H9 (cell line): ENCODE measurements around the gene TBC1D19. TPM values are rescaled to one million over a fixed set of nuclear protein-coding genes. Genes with fewer than 3 reads are reported as not detected.

Experiments
- DNase-seq: peaks from one replicate; pipeline ENCODE4 v3.0.0-alpha.2; 2017
- H2AFZ ChIP-seq: one replicate; pipeline ENCODE4 v1.6.1; 2013; ENCODE audit warnings: mild to moderate bottlenecking, low read length, control low read depth, moderate library complexity
- H2AK5ac ChIP-seq: 2 replicates; pipeline ENCODE4 v1.6.1; 2013; ENCODE audit warnings: low read length, control low read depth, mixed read lengths; ENCODE audit not compliant: insufficient read length
- H2BK120ac ChIP-seq: one replicate; pipeline ENCODE4 v1.6.1; 2013; ENCODE audit warnings: low read depth, mild to moderate bottlenecking, low read length, control low read depth, inconsistent platforms; ENCODE audit not compliant: poor library complexity, severe bottlenecking
- H2BK12ac ChIP-seq: 2 replicates; pipeline ENCODE4 v1.6.1; 2013; ENCODE audit warnings: low read length, control low read depth, mixed read lengths, low read depth; ENCODE audit not compliant: insufficient read length
- H2BK15ac ChIP-seq: 2 replicates; pipeline ENCODE4 v1.6.1; 2013; ENCODE audit warnings: low read depth, low read length, control low read depth
- H2BK20ac ChIP-seq: one replicate; pipeline ENCODE4 v1.6.1; 2013; ENCODE audit warnings: low read depth, mild to moderate bottlenecking, low read length, control low read depth, inconsistent platforms; ENCODE audit not compliant: poor library complexity, severe bottlenecking
- H2BK5ac ChIP-seq: 2 replicates; pipeline ENCODE4 v1.6.1; 2013; ENCODE audit warnings: low read length, control low read depth, mixed read lengths; ENCODE audit not compliant: insufficient read length
- H3K14ac ChIP-seq: 2 replicates; pipeline ENCODE4 v1.6.1; 2013; ENCODE audit warnings: low read length, control low read depth; ENCODE audit not compliant: insufficient read depth
- H3K18ac ChIP-seq: 2 replicates; pipeline ENCODE4 v1.6.1; 2013; ENCODE audit warnings: low read depth, mild to moderate bottlenecking, mixed read lengths, low read length, control low read depth; ENCODE audit not compliant: insufficient read length
- H3K23ac ChIP-seq: 2 replicates; pipeline ENCODE4 v1.6.1; 2013; ENCODE audit warnings: low read length, control low read depth, mixed read lengths, low read depth; ENCODE audit not compliant: insufficient read length
- H3K23me2 ChIP-seq: 2 replicates; pipeline ENCODE4 v1.6.1; 2013; ENCODE audit warnings: low read depth, mild to moderate bottlenecking, mixed read lengths, low read length, control low read depth; ENCODE audit not compliant: insufficient read length, poor library complexity, severe bottlenecking
- H3K27ac ChIP-seq: 2 replicates; pipeline ENCODE4 v1.5.1; 2013; ENCODE audit warnings: low read length, control low read depth, mixed read lengths, low read depth; ENCODE audit not compliant: insufficient read length
- H3K27me3 ChIP-seq: 2 replicates; pipeline ENCODE4 v1.6.1; 2013; ENCODE audit warnings: low read length, control low read depth, inconsistent platforms; ENCODE audit not compliant: insufficient read depth
- H3K4ac ChIP-seq: 2 replicates; pipeline ENCODE4 v1.6.1; 2013; ENCODE audit warnings: low read depth, mild to moderate bottlenecking, control low read depth, inconsistent platforms, low read length, moderate library complexity
- H3K4me1 ChIP-seq: 2 replicates; pipeline ENCODE4 v1.6.1; 2013; ENCODE audit warnings: low read length, control low read depth, inconsistent platforms; ENCODE audit not compliant: insufficient read depth
- H3K4me2 ChIP-seq: 2 replicates; pipeline ENCODE4 v1.6.1; 2013; ENCODE audit warnings: low read length, control low read depth, mixed read lengths; ENCODE audit not compliant: insufficient read length, insufficient read depth
- H3K56ac ChIP-seq: 2 replicates; pipeline ENCODE4 v1.6.1; 2013; ENCODE audit warnings: low read depth, mild to moderate bottlenecking, mixed read lengths, low read length, control low read depth; ENCODE audit not compliant: insufficient read length
- H3K79me1 ChIP-seq: 2 replicates; pipeline ENCODE4 v1.6.1; 2013; ENCODE audit warnings: low read depth, mild to moderate bottlenecking, moderate library complexity, low read length, control low read depth, inconsistent platforms; ENCODE audit not compliant: insufficient read depth, poor library complexity, severe bottlenecking
- H3K79me2 ChIP-seq: 2 replicates; pipeline ENCODE4 v1.6.1; 2013; ENCODE audit warnings: low read length, control low read depth, inconsistent platforms; ENCODE audit not compliant: insufficient read depth
- H3K9ac ChIP-seq: 2 replicates; pipeline ENCODE4 v1.6.1; 2013; ENCODE audit warnings: low read length, control low read depth, mixed read lengths; ENCODE audit not compliant: insufficient read length; ENCODE audit errors: extremely low read depth
- H3K9me3 ChIP-seq: one replicate; pipeline ENCODE4 v1.6.1; 2013; ENCODE audit warnings: low read depth, low read length, inconsistent platforms; ENCODE audit not compliant: control insufficient read depth
- H3T11ph ChIP-seq: one replicate; pipeline ENCODE4 v1.6.1; 2013; ENCODE audit warnings: mild to moderate bottlenecking, low read length, control low read depth, inconsistent platforms
- H4K20me1 ChIP-seq: one replicate; pipeline ENCODE4 v1.6.1; 2013; ENCODE audit not compliant: control insufficient read depth, insufficient read length, insufficient read depth
- H4K5ac ChIP-seq: 2 replicates; pipeline ENCODE4 v1.6.1; 2013; ENCODE audit warnings: low read depth, mild to moderate bottlenecking, mixed read lengths, low read length, control low read depth; ENCODE audit not compliant: insufficient read length
- H4K8ac ChIP-seq: replicated peaks from 2 replicates; pipeline ENCODE4 v1.6.1; 2013; ENCODE audit warnings: low read length, control low read depth, mixed read lengths, low read depth; ENCODE audit not compliant: insufficient read length
- H4K91ac ChIP-seq: 2 replicates; pipeline ENCODE4 v1.6.1; 2013; ENCODE audit warnings: low read depth, mild to moderate bottlenecking, moderate library complexity, mixed read lengths, low read length, control low read depth; ENCODE audit not compliant: insufficient read length
- H3K27ac Mint-ChIP-seq, 3 experiments: 2 replicates in 2 of 3; 3 replicates in 1 of 3; pipeline ENCODE4 v1.8.0; 2020 to 2021; ENCODE audit warnings: mixed read lengths in 3 of 3, mild to moderate bottlenecking in 1 of 3, moderate library complexity in 1 of 3
- H3K27me3 Mint-ChIP-seq: 2 replicates; pipeline ENCODE4 v1.8.0; 2021; ENCODE audit warnings: low read depth, mild to moderate bottlenecking, moderate library complexity, mixed read lengths
- H3K36me3 Mint-ChIP-seq, 3 experiments: 2 replicates in 2 of 3; 3 replicates in 1 of 3; pipeline ENCODE4 v1.8.0; 2020 to 2021; ENCODE audit warnings: low read depth in 3 of 3, mixed read lengths in 3 of 3; ENCODE audit not compliant: insufficient read depth in 1 of 3
- H3K4me1 Mint-ChIP-seq, 2 experiments: 2 replicates each; pipeline ENCODE4 v1.8.0; 2020; ENCODE audit warnings: mixed read lengths in 2 of 2
- H3K4me3 Mint-ChIP-seq, 2 experiments: 2 replicates in 1 of 2; 3 replicates in 1 of 2; pipeline ENCODE4 v1.8.0; 2020 to 2021; ENCODE audit warnings: mild to moderate bottlenecking in 2 of 2, mixed read lengths in 2 of 2, moderate library complexity in 1 of 2
- H3K9me3 Mint-ChIP-seq, 2 experiments: 2 replicates in 1 of 2; 3 replicates in 1 of 2; pipeline ENCODE4 v1.8.0; 2020; ENCODE audit warnings: mild to moderate bottlenecking in 2 of 2, mixed read lengths in 2 of 2, moderate library complexity in 1 of 2
- WGBS: extraction: QIAGEN DNeasy Blood & Tissue Kit; methylation state at CpG from one replicate; pipeline ENCODE4 v1.1.7; 2013; ENCODE audit warnings: missing lambda C conversion rate, low lambda C conversion rate, mixed read lengths; ENCODE audit not compliant: insufficient read length; ENCODE audit errors: extremely low coverage; 5-methylcytosine and 5-hydroxymethylcytosine counted together
- total RNA-seq: library from RNA; stranded (reverse); gene quantifications from 2 replicates; pipeline ENCODE4 v1.2.1, GENCODE V29; 2021
- TF ChIP-seq, protein P1 (sequence below): fragments of 200-600 bp; sonication (generic); conservative IDR thresholded peaks from 3 replicates; pipeline ENCODE4 v1.8.0; 2021; ENCODE audit warnings: antibody characterized with exemption, mild to moderate bottlenecking

The TBC1D19 gene
- total RNA-seq, 1 experiment from 2014 or later: 3.2 TPM

DNA sequence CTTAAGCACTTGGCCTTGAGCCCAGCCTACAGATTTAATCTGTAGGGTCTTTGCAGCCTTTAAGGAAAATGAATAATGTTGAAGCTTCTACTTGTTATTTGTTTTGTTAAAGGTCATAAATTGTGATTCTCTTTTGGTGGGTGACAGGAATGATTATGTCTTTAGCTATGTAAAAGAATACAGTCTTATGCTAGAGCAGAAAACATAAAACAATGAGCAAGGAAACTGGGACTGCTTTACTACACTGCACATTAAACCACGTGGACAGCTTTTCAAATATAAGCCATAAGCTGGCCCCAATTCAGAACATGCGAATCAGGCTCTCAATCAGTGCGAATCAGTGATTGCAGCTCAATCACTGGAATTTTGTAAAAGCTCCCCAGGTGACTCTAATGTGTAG is 40.9 kb upstream of the TBC1D19 start:
- Mint-ChIP-seq H3K9me3 (peaks cover 24 to 29% of the 10 kb centered on the region in 2 experiments), H3K27me3 (no peaks in the 10 kb centered on the region; the same call in 1 of the 2 replicates), H3K4me3 (no peak overlapping the region), H3K27ac (no peak overlapping the region), H3K36me3 (peaks cover 0 to 16% (median 10%) of the 10 kb centered on the region in 3 experiments; a peak in 4 of 7 replicates), H3K4me1 (no peaks in the 10 kb centered on the region)
- no peaks in the 10 kb centered on the region for H3K79me2 ChIP-seq
- no peak overlapping the region for H3K14ac ChIP-seq
- no peak for DNase-seq
- no peak overlapping the region for H3K56ac ChIP-seq
- H4K5ac ChIP-seq: no peak overlapping the region
- no peaks in the 10 kb centered on the region for H4K20me1 ChIP-seq
- H4K8ac ChIP-seq: no peak overlapping the region
- H3K79me1 ChIP-seq: no peaks in the 10 kb centered on the region
- TF ChIP-seq, protein P1, sequence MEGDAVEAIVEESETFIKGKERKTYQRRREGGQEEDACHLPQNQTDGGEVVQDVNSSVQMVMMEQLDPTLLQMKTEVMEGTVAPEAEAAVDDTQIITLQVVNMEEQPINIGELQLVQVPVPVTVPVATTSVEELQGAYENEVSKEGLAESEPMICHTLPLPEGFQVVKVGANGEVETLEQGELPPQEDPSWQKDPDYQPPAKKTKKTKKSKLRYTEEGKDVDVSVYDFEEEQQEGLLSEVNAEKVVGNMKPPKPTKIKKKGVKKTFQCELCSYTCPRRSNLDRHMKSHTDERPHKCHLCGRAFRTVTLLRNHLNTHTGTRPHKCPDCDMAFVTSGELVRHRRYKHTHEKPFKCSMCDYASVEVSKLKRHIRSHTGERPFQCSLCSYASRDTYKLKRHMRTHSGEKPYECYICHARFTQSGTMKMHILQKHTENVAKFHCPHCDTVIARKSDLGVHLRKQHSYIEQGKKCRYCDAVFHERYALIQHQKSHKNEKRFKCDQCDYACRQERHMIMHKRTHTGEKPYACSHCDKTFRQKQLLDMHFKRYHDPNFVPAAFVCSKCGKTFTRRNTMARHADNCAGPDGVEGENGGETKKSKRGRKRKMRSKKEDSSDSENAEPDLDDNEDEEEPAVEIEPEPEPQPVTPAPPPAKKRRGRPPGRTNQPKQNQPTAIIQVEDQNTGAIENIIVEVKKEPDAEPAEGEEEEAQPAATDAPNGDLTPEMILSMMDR: no peak
- H3T11ph ChIP-seq: no peak overlapping the region
- no peak overlapping the region for H2BK5ac ChIP-seq
- H2BK12ac ChIP-seq: no peak overlapping the region
- no peak overlapping the region for H3K18ac ChIP-seq
- no peaks in the 10 kb centered on the region for H3K4me1 ChIP-seq
- no peak overlapping the region for H2AFZ ChIP-seq
- no peaks in the 10 kb centered on the region for H3K23me2 ChIP-seq
- no peak overlapping the region for H4K91ac ChIP-seq
- no peak overlapping the region for H2BK120ac ChIP-seq
- no peak overlapping the region for H3K23ac ChIP-seq
- H2AK5ac ChIP-seq: no peak overlapping the region
- H3K4ac ChIP-seq: no peak overlapping the region
- H3K27me3 ChIP-seq: no peaks in the 10 kb centered on the region
- H2BK15ac ChIP-seq: no peak overlapping the region
- no peaks in the 10 kb centered on the region for H3K9me3 ChIP-seq
- no peak overlapping the region for H3K4me2 ChIP-seq
- H3K9ac ChIP-seq: no peak overlapping the region
- no peak overlapping the region for H3K27ac ChIP-seq
- no CpG with 5 or more reads among the region's 3 CpGs for WGBS
- H2BK20ac ChIP-seq: no peak overlapping the region
